Peyer's patch (tissue), 4 donors: ENCODE data around the gene POLE3. TPM values are rescaled to one million over a fixed set of nuclear protein-coding genes. Genes with fewer than 3 reads are reported as not detected.
"Not testable (repeated sequence)": the region's sequence is repeated elsewhere in the genome, so short reads cannot be mapped to it uniquely, and the experiment has no call there.

Source experiments
- DNase-seq, 3 donors: peaks; one replicate each; pipeline ENCODE4 v3.0.0-alpha.2; 2017 to 2019
- H3K27ac ChIP-seq, 4 donors: fragments of 200-600 bp; sonication (generic); one replicate each; pipeline ENCODE4 v1.5.1; 2016 to 2019
- H3K27me3 ChIP-seq, 2 donors: fragments of 200-600 bp; sonication (generic); one replicate each; pipeline ENCODE4 v1.5.1; 2019
- H3K36me3 ChIP-seq, 3 donors: fragments of 200-600 bp; sonication (generic); one replicate each; pipeline ENCODE4 v1.5.1; 2016 to 2019
- H3K4me1 ChIP-seq, 4 donors: fragments of 200-600 bp; sonication (generic); one replicate each; pipeline ENCODE4 v1.5.1; 2016 to 2019
- H3K4me3 ChIP-seq, 4 donors: fragments of 200-600 bp; sonication (generic); 1 replicate in 3 of 4; 2 replicates in 1 of 4; pipeline ENCODE4 v1.5.1; 2016 to 2019; ENCODE audit warnings: mild to moderate bottlenecking in 1 of 4
- H3K9me3 ChIP-seq, 4 donors: fragments of 200-600 bp; sonication (generic); one replicate each; pipeline ENCODE4 v1.5.1; 2016 to 2019; ENCODE audit warnings: mild to moderate bottlenecking in 1 of 4
- CTCF ChIP-seq, 6 experiments: fragments of 450-650 bp in 4 of 6; fragments of 200-600 bp in 2 of 6; sonication (generic) in 1 of 6; IDR thresholded peaks; one replicate each; pipeline ENCODE4 v1.5.1; 2017 to 2019; ENCODE audit warnings: antibody characterized with exemption in 6 of 6, mild to moderate bottlenecking in 3 of 6, moderate library complexity in 1 of 6
- POLR2A ChIP-seq, 2 donors: fragments of 450-650 bp; IDR thresholded peaks; one replicate each; pipeline ENCODE4 v1.5.1; 2017; ENCODE audit warnings: antibody characterized with exemption in 2 of 2, mild to moderate bottlenecking in 2 of 2, moderate library complexity in 2 of 2
- total RNA-seq, 4 donors: library from RNA; depleted of rRNA; stranded (reverse); fragments of >200 nt; gene quantifications; one replicate each; pipeline ENCODE4 v1.1.0, GENCODE V29; 2016

Gene POLE3
- total RNA-seq, 4 donors from 2014 or later: 13.8 to 56.9 (median 16.4) TPM

- Histone ChIP-seq H3K27me3 (no peaks in the 10 kb centered on the region), H3K36me3 (peaks cover 0 to 27% (median 0%) of the 10 kb centered on the region in 3 donors), H3K27ac (no peak overlapping the region), H3K4me3 (no peak overlapping the region), H3K9me3 (no peaks in the 10 kb centered on the region), H3K4me1 (peaks cover 0 to 21% (median 4%) of the 10 kb centered on the region in 4 donors)
- DNase-seq: no peak
- TF ChIP-seq CTCF (IDR thresholded peaks at IDR 0.05) (no peak), POLR2A (IDR thresholded peaks at IDR 0.05) (no peak)
Observed at GRCh38 chr9:113372059-113372458, 38.4 kb downstream of the POLE3 start.

GRCh38 chr9:113370806-113371325 is 39.6 kb downstream of the POLE3 start:
- Histone ChIP-seq H3K36me3 (peaks cover 0 to 27% (median 0%) of the 10 kb centered on the region in 3 donors), H3K27me3 (no peaks in the 10 kb centered on the region), H3K27ac (no peak overlapping the region), H3K9me3 (no peaks in the 10 kb centered on the region), H3K4me1 (peaks cover 0 to 21% (median 2%) of the 10 kb centered on the region in 4 donors), H3K4me3 (no peak overlapping the region)
- TF ChIP-seq CTCF (IDR thresholded peaks at IDR 0.05): no peak
- no peak for TF ChIP-seq POLR2A (IDR thresholded peaks at IDR 0.05)
- DNase-seq: no peak

GRCh38 chr9:113369855-113370140 is 40.7 kb downstream of the POLE3 start:
- TF ChIP-seq CTCF (IDR thresholded peaks at IDR 0.05): no peak
- no peak for TF ChIP-seq POLR2A (IDR thresholded peaks at IDR 0.05)
- Histone ChIP-seq H3K4me1 (peaks cover 0 to 15% (median 0%) of the 10 kb centered on the region in 4 donors), H3K36me3 (peaks cover 0 to 21% (median 0%) of the 10 kb centered on the region in 3 donors), H3K27ac (no peak overlapping the region), H3K27me3 (no peaks in the 10 kb centered on the region), H3K9me3 (no peaks in the 10 kb centered on the region), H3K4me3 (no peak overlapping the region)
- DNase-seq: no peak

- TF ChIP-seq POLR2A (IDR thresholded peaks at IDR 0.05) (no peak), CTCF (IDR thresholded peaks at IDR 0.05) (no peak)
- Histone ChIP-seq H3K9me3 (no peaks in the 10 kb centered on the region), H3K27me3 (no peaks in the 10 kb centered on the region), H3K4me1 (peaks cover 0 to 9% (median 0%) of the 10 kb centered on the region in 4 donors), H3K4me3 (no peak overlapping the region), H3K36me3 (peaks cover 0 to 15% (median 0%) of the 10 kb centered on the region in 3 donors), H3K27ac (no peak overlapping the region)
- no peak for DNase-seq
Observed at GRCh38 chr9:113368982-113369854, 41.3 kb downstream of the POLE3 start.

- TF ChIP-seq POLR2A (IDR thresholded peaks at IDR 0.05): no peak
- no peak for TF ChIP-seq CTCF (IDR thresholded peaks at IDR 0.05)
- Histone ChIP-seq H3K27ac (no peak overlapping the region), H3K4me3 (no peak overlapping the region), H3K27me3 (no peaks in the 10 kb centered on the region), H3K9me3 (no peaks in the 10 kb centered on the region), H3K4me1 (peaks cover 0 to 2% (median 0%) of the 10 kb centered on the region in 4 donors), H3K36me3 (peaks cover 0 to 8% (median 0%) of the 10 kb centered on the region in 3 donors)
- no peak for DNase-seq
Observed at GRCh38 chr9:113368348-113368981, 42.0 kb downstream of the POLE3 start.

- not testable (repeated sequence) for H3K4me1 ChIP-seq, H3K27me3 ChIP-seq, H3K36me3 ChIP-seq, DNase-seq, H3K9me3 ChIP-seq, H3K27ac ChIP-seq, H3K4me3 ChIP-seq
Observed at GRCh38 chr9:113365652-113366051, 44.8 kb downstream of the POLE3 start.
